Heart right ventricle (tissue), 16 donors: ENCODE results near the gene PRR5L. TPM values are rescaled to one million over a fixed set of nuclear protein-coding genes. Genes with fewer than 3 reads are reported as not detected.

Source experiments
- ATAC-seq, 8 donors: fragments of 200-7000 bp; cut with Tn5 transposase; one replicate each; pipeline ENCODE4 v1.9.1; 2020; ENCODE audit warnings: mild to moderate bottlenecking in 8 of 8, moderate library complexity in 8 of 8, moderate number of reproducible peaks in 1 of 8
- DNase-seq, 2 donors: peaks; one replicate each; pipeline ENCODE4 v3.0.0-alpha.2; 2020
- H3K27ac ChIP-seq, 10 donors: fragments of 200-600 bp; sonication (generic) in 2 of 10; one replicate each; pipeline versions ENCODE4 v1.5.0 to v1.8.0; 2020 to 2022; ENCODE audit warnings: mild to moderate bottlenecking in 3 of 10
- H3K27me3 ChIP-seq, 7 donors: fragments of 200-600 bp; one replicate each; pipeline ENCODE4 v1.8.0; 2021 to 2022; ENCODE audit warnings: mild to moderate bottlenecking in 2 of 7
- H3K36me3 ChIP-seq, 9 donors: fragments of 200-600 bp; sonication (generic) in 1 of 9; one replicate each; pipeline versions ENCODE4 v1.5.0 to v1.8.0; 2020 to 2022; ENCODE audit warnings: mild to moderate bottlenecking in 2 of 9
- H3K4me1 ChIP-seq, 9 donors: fragments of 200-600 bp; sonication (generic) in 1 of 9; one replicate each; pipeline versions ENCODE4 v1.5.0 to v1.8.0; 2020 to 2022; ENCODE audit warnings: mild to moderate bottlenecking in 4 of 9
- H3K4me3 ChIP-seq, 10 donors: fragments of 200-600 bp; sonication (generic) in 2 of 10; one replicate each; pipeline versions ENCODE4 v1.5.0 to v1.8.0; 2020 to 2022; ENCODE audit warnings: mild to moderate bottlenecking in 7 of 10, moderate library complexity in 2 of 10
- H3K9me3 ChIP-seq, 11 donors: fragments of 200-600 bp in 10 of 11; sonication (generic) in 2 of 11; one replicate each; pipeline versions ENCODE4 v1.5.0 to v1.8.0; 2013 to 2022; ENCODE audit warnings: mild to moderate bottlenecking in 2 of 11, control low read depth in 1 of 11, moderate library complexity in 1 of 11
- CTCF ChIP-seq, 9 donors: fragments of 200-600 bp; sonication (generic) in 2 of 9; IDR thresholded peaks; one replicate each; pipeline versions ENCODE4 v1.5.0 to v1.8.0; 2021 to 2022; ENCODE audit warnings: antibody characterized with exemption in 9 of 9, mild to moderate bottlenecking in 5 of 9, moderate library complexity in 1 of 9
- WGBS, 2 donors: extraction: QIAGEN DNeasy Blood & Tissue Kit; methylation state at CpG; one replicate each; pipeline ENCODE4 v1.1.7; 2013; ENCODE audit warnings: inconsistent platforms in 1 of 2; 5-methylcytosine and 5-hydroxymethylcytosine counted together
- intact Hi-C, 10 donors: fragments of 100-400 bp; cut with DNase I; formaldehyde crosslinking; loops; one replicate each; pipeline versions ENCODE4 v1.11.1 to v1.14.2; 2022
- polyA plus RNA-seq, 2 donors: library from polyadenylated mRNA; stranded (reverse); fragments of 200-250 nt; gene quantifications; one replicate each; pipeline ENCODE4 v1.2.3, GENCODE V29; 2013
- total RNA-seq, 10 donors: library from RNA; stranded (reverse); fragmentation: NEBNext Ultra II Directional in 3 of 10; extraction: Animal tissue kit (Norgen Biotek cat#: 25700) in 3 of 10; gene quantifications; one replicate each; pipeline versions ENCODE4 v1.2.1 to v1.2.4, GENCODE V29; 2021 to 2023
- donor health status: Arrhythmogenic right ventricular cardiomyopathy.
- donor health status: ischemic (EF 13 %, LVEDD 7.1; RV severe dilation, severe dysfunction).
- donor health status: healthy with polysubstance abuse.
- donor health status: DM: no; HTN: yes; CAD: no.
- donor health status: DM: no; HTN: no; CAD: no.
- donor health status: ischemic (EF 25% LVEDD 6.9; RV normal size, moderate dysfunction).
- donor health status: ischemic (EF 25% LVEDD 5.7; RV mildly dilated, moderate dysfunction).
- donor health status: healthy.
- donor health status: DM: yes; HTN: yes; CAD: no.
- donor health status: Ischemic cardiomyopathy.
- donor health status: ischemic (EF 35%, LVEDD 5.7; RV mildly dilated, moderate dysfunction).
- donor health status: nonischemic (EF 11% LVEDD 7.7; RV severe dilation, severe dysfunction).
- donor health status: DM: yes; HTN: yes; CAD: no.
- donor health status: PGD.
- donor health status: ischemic (EF 29% LVEDD 5.4; RV normal size, mild dysfunction).
- donor health status: nonischemic (EF 23%, LVEDD 6.1; RV moderate dilation, normal function).

PRR5L gene
- total and polyA plus RNA-seq, 12 donors, result 0.80 to 10.7 (median 2.4) TPM

- Histone ChIP-seq H3K27ac (no peak overlapping the region), H3K4me1 (peaks cover 0 to 15% (median 4%) of the 10 kb centered on the region in 9 donors), H3K36me3 (no peaks in the 10 kb centered on the region), H3K27me3 (no peaks in the 10 kb centered on the region), H3K9me3 (no peaks in the 10 kb centered on the region), H3K4me3 (no peak overlapping the region)
- 75 to 80% methylated on average over 1 of the region's 1 CpG for WGBS, 2 donors
- no peak for TF ChIP-seq CTCF (IDR thresholded peaks at IDR 0.05)
- DNase-seq, result no peak
- ATAC-seq, result no peak
- intact Hi-C loops, result loop anchor here in 1 of 10 donors (5.0 kb wide), 1 partner anchor 168 kb away; no protein-coding TSS in a partner anchor
Measured at GRCh38 chr11:36304351-36304750, 8.3 kb downstream of the PRR5L start.

DNA sequence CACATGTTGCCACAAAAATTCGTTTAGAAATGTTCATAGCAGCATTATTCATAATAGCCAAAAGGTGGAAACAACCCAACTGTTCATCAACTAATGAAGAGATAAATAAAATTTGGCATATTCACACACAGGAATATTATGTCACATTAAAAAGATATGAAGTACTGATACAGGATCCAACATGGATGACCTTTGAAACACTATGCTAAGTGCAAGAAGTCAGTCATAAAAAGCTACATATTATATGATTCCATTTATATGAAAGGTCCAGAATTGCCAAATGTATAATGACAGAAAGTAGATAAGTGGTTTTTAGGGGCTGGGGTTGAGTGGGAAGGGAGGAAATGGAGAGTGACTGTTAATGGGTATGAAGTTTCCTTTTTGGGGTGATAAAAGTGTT, 9.0 kb downstream of the PRR5L start:
- intact Hi-C loops, result loop anchor here in 2 of 10 donors (5.0 kb wide), 2 partner anchors 167 to 172 kb away; no protein-coding TSS in a partner anchor

DNA sequence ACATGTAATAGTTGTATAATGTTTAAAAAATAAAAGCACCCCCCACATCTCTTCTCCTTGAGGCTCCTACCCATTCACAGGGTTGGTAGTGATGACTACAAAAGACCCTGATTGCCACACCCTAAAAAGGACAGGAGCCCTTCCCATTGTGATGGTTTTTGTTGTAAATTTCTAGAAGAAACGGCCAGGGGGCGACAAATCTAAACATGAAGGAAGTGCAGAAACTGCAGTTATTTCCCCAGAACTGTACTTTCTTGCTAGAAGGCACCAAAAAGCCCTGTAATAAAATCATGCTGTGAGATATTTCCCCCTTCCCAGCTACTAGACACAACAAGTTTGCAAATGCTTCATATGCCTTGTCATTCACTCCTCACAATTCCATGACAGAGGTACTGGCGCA, 10.8 kb downstream of the PRR5L start:
- no peak for DNase-seq
- H3K4me3 ChIP-seq, result no peak overlapping the region
- intact Hi-C loops, result loop anchor here in 3 of 10 donors (2.0 to 5.0 kb wide), 3 partner anchors 165 to 172 kb away; no protein-coding TSS in a partner anchor

More for the DNA sequence above, 9.0 kb downstream of the PRR5L start:
- Histone ChIP-seq H3K4me1 (peaks cover 0 to 15% (median 4%) of the 10 kb centered on the region in 9 donors), H3K27ac (no peak overlapping the region), H3K4me3 (no peak overlapping the region), H3K9me3 (no peaks in the 10 kb centered on the region), H3K27me3 (no peaks in the 10 kb centered on the region), H3K36me3 (no peaks in the 10 kb centered on the region)
- 28 to 39% methylated on average over 1 of the region's 1 CpG for WGBS, 2 donors
- TF ChIP-seq CTCF (IDR thresholded peaks at IDR 0.05), result no peak
- DNase-seq, result no peak
- no peak for ATAC-seq

GRCh38 chr11:36308577-36308976, 12.5 kb downstream of the PRR5L start:
- H3K4me3 ChIP-seq, result no peak overlapping the region
- H3K4me1 ChIP-seq, result peaks cover 0 to 12% (median 4%) of the 10 kb centered on the region in 9 donors
- 47 to 61% methylated on average over 1 of the region's 1 CpG for WGBS, 2 donors
- H3K9me3 ChIP-seq, result no peaks in the 10 kb centered on the region
- ATAC-seq (peak in 2 of 8 donors; percentile 48 to 63), DNase-seq (no peak)
- intact Hi-C loops, result loop anchor here in 2 of 10 donors (5.0 kb wide), 2 partner anchors 164 to 169 kb away; no protein-coding TSS in a partner anchor
- H3K27me3 ChIP-seq, result peaks cover 0 to 11% (median 0%) of the 10 kb centered on the region in 7 donors
- no peak overlapping the region for H3K27ac ChIP-seq
- TF ChIP-seq CTCF (IDR thresholded peaks at IDR 0.05), result no peak
- no peaks in the 10 kb centered on the region for H3K36me3 ChIP-seq

More for the DNA sequence above, 10.8 kb downstream of the PRR5L start:
- Histone ChIP-seq H3K36me3 (no peaks in the 10 kb centered on the region), H3K9me3 (no peaks in the 10 kb centered on the region), H3K27ac (no peak overlapping the region), H3K4me1 (peaks cover 0 to 12% (median 0%) of the 10 kb centered on the region in 9 donors), H3K27me3 (peaks cover 0 to 2% (median 0%) of the 10 kb centered on the region in 7 donors)
- ATAC-seq, result no peak
- WGBS, 2 donors, result 43 to 53% methylated on average over 3 of the region's 3 CpGs
- peak in 7 of 9 donors; percentile 23 to 54 (median 39) for TF ChIP-seq CTCF (IDR thresholded peaks at IDR 0.05)
